ENCODE measurements around the gene ABHD2.

DNA sequence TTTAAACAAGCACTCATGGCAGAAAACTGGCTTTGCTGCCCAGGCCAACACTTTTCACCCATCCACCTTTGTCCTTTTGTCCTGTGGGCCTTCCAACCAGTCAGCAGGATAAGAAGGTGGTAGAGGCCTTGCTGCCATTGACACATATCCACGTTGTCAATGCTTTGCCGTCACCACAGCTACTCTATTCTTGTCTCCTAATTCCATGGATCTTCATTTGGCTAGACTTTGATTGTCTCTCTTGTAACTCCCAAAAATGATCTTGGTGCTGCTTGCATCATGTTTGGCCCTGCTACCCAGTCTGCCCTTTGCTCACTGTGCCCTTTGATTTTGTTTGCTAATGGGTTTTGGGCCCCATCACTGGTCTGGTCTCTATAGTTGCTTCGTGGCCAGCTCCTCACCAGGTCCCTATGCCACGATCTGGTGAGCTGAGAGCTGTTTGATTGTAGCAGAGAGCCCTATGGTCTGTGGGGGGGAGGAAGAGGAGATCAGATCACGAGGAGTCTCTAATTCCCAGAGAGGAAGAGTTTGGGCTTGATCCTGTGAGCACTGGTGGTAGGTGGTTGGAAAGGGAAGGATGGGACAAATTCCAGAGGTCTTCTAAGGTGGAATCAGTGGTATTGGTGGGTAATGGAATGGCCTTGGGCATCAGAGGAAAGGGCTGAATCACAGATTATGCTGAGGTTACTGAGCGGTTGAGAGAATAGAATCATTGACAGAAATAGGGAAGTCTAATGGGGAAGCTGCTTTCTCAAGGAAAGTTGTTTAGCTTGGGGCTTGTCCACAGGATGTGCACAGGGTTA, 40.3 kb downstream of the ABHD2 start:
- TF ChIP-seq, protein P1, sequence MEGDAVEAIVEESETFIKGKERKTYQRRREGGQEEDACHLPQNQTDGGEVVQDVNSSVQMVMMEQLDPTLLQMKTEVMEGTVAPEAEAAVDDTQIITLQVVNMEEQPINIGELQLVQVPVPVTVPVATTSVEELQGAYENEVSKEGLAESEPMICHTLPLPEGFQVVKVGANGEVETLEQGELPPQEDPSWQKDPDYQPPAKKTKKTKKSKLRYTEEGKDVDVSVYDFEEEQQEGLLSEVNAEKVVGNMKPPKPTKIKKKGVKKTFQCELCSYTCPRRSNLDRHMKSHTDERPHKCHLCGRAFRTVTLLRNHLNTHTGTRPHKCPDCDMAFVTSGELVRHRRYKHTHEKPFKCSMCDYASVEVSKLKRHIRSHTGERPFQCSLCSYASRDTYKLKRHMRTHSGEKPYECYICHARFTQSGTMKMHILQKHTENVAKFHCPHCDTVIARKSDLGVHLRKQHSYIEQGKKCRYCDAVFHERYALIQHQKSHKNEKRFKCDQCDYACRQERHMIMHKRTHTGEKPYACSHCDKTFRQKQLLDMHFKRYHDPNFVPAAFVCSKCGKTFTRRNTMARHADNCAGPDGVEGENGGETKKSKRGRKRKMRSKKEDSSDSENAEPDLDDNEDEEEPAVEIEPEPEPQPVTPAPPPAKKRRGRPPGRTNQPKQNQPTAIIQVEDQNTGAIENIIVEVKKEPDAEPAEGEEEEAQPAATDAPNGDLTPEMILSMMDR (conservative IDR thresholded peaks at IDR 0.05), result no peak
- TF ChIP-seq EZH2 (IDR thresholded peaks at IDR 0.05; ENCODE audit: low read depth), result no peak
